H9 (cell line): Measurements from ENCODE around the gene CXXC1. TPM values are rescaled to one million over a fixed set of nuclear protein-coding genes. Genes with fewer than 3 reads are reported as not detected.

Experiments used
- DNase-seq: peaks from one replicate; pipeline ENCODE4 v3.0.0-alpha.2; 2017
- H2AFZ ChIP-seq: one replicate; pipeline ENCODE4 v1.6.1; 2013; ENCODE audit warnings: mild to moderate bottlenecking, low read length, control low read depth, moderate library complexity
- H2AK5ac ChIP-seq: 2 replicates; pipeline ENCODE4 v1.6.1; 2013; ENCODE audit warnings: low read length, control low read depth, mixed read lengths; ENCODE audit not compliant: insufficient read length
- H2BK120ac ChIP-seq: one replicate; pipeline ENCODE4 v1.6.1; 2013; ENCODE audit warnings: low read depth, mild to moderate bottlenecking, low read length, control low read depth, inconsistent platforms; ENCODE audit not compliant: poor library complexity, severe bottlenecking
- H2BK12ac ChIP-seq: 2 replicates; pipeline ENCODE4 v1.6.1; 2013; ENCODE audit warnings: low read length, control low read depth, mixed read lengths, low read depth; ENCODE audit not compliant: insufficient read length
- H2BK15ac ChIP-seq: 2 replicates; pipeline ENCODE4 v1.6.1; 2013; ENCODE audit warnings: low read depth, low read length, control low read depth
- H2BK20ac ChIP-seq: one replicate; pipeline ENCODE4 v1.6.1; 2013; ENCODE audit warnings: low read depth, mild to moderate bottlenecking, low read length, control low read depth, inconsistent platforms; ENCODE audit not compliant: poor library complexity, severe bottlenecking
- H2BK5ac ChIP-seq: 2 replicates; pipeline ENCODE4 v1.6.1; 2013; ENCODE audit warnings: low read length, control low read depth, mixed read lengths; ENCODE audit not compliant: insufficient read length
- H3K14ac ChIP-seq: 2 replicates; pipeline ENCODE4 v1.6.1; 2013; ENCODE audit warnings: low read length, control low read depth; ENCODE audit not compliant: insufficient read depth
- H3K18ac ChIP-seq: 2 replicates; pipeline ENCODE4 v1.6.1; 2013; ENCODE audit warnings: low read depth, mild to moderate bottlenecking, mixed read lengths, low read length, control low read depth; ENCODE audit not compliant: insufficient read length
- H3K23ac ChIP-seq: 2 replicates; pipeline ENCODE4 v1.6.1; 2013; ENCODE audit warnings: low read length, control low read depth, mixed read lengths, low read depth; ENCODE audit not compliant: insufficient read length
- H3K23me2 ChIP-seq: 2 replicates; pipeline ENCODE4 v1.6.1; 2013; ENCODE audit warnings: low read depth, mild to moderate bottlenecking, mixed read lengths, low read length, control low read depth; ENCODE audit not compliant: insufficient read length, poor library complexity, severe bottlenecking
- H3K27ac ChIP-seq: 2 replicates; pipeline ENCODE4 v1.5.1; 2013; ENCODE audit warnings: low read length, control low read depth, mixed read lengths, low read depth; ENCODE audit not compliant: insufficient read length
- H3K27me3 ChIP-seq: 2 replicates; pipeline ENCODE4 v1.6.1; 2013; ENCODE audit warnings: low read length, control low read depth, inconsistent platforms; ENCODE audit not compliant: insufficient read depth
- H3K4ac ChIP-seq: 2 replicates; pipeline ENCODE4 v1.6.1; 2013; ENCODE audit warnings: low read depth, mild to moderate bottlenecking, control low read depth, inconsistent platforms, low read length, moderate library complexity
- H3K4me1 ChIP-seq: 2 replicates; pipeline ENCODE4 v1.6.1; 2013; ENCODE audit warnings: low read length, control low read depth, inconsistent platforms; ENCODE audit not compliant: insufficient read depth
- H3K4me2 ChIP-seq: 2 replicates; pipeline ENCODE4 v1.6.1; 2013; ENCODE audit warnings: low read length, control low read depth, mixed read lengths; ENCODE audit not compliant: insufficient read length, insufficient read depth
- H3K56ac ChIP-seq: 2 replicates; pipeline ENCODE4 v1.6.1; 2013; ENCODE audit warnings: low read depth, mild to moderate bottlenecking, mixed read lengths, low read length, control low read depth; ENCODE audit not compliant: insufficient read length
- H3K79me1 ChIP-seq: 2 replicates; pipeline ENCODE4 v1.6.1; 2013; ENCODE audit warnings: low read depth, mild to moderate bottlenecking, moderate library complexity, low read length, control low read depth, inconsistent platforms; ENCODE audit not compliant: insufficient read depth, poor library complexity, severe bottlenecking
- H3K79me2 ChIP-seq: 2 replicates; pipeline ENCODE4 v1.6.1; 2013; ENCODE audit warnings: low read length, control low read depth, inconsistent platforms; ENCODE audit not compliant: insufficient read depth
- H3K9ac ChIP-seq: 2 replicates; pipeline ENCODE4 v1.6.1; 2013; ENCODE audit warnings: low read length, control low read depth, mixed read lengths; ENCODE audit not compliant: insufficient read length; ENCODE audit errors: extremely low read depth
- H3K9me3 ChIP-seq: one replicate; pipeline ENCODE4 v1.6.1; 2013; ENCODE audit warnings: low read depth, low read length, inconsistent platforms; ENCODE audit not compliant: control insufficient read depth
- H3T11ph ChIP-seq: one replicate; pipeline ENCODE4 v1.6.1; 2013; ENCODE audit warnings: mild to moderate bottlenecking, low read length, control low read depth, inconsistent platforms
- H4K20me1 ChIP-seq: one replicate; pipeline ENCODE4 v1.6.1; 2013; ENCODE audit not compliant: control insufficient read depth, insufficient read length, insufficient read depth
- H4K5ac ChIP-seq: 2 replicates; pipeline ENCODE4 v1.6.1; 2013; ENCODE audit warnings: low read depth, mild to moderate bottlenecking, mixed read lengths, low read length, control low read depth; ENCODE audit not compliant: insufficient read length
- H4K8ac ChIP-seq: replicated peaks from 2 replicates; pipeline ENCODE4 v1.6.1; 2013; ENCODE audit warnings: low read length, control low read depth, mixed read lengths, low read depth; ENCODE audit not compliant: insufficient read length
- H4K91ac ChIP-seq: 2 replicates; pipeline ENCODE4 v1.6.1; 2013; ENCODE audit warnings: low read depth, mild to moderate bottlenecking, moderate library complexity, mixed read lengths, low read length, control low read depth; ENCODE audit not compliant: insufficient read length
- H3K27ac Mint-ChIP-seq, 3 experiments: 2 replicates in 2 of 3; 3 replicates in 1 of 3; pipeline ENCODE4 v1.8.0; 2020 to 2021; ENCODE audit warnings: mixed read lengths in 3 of 3, mild to moderate bottlenecking in 1 of 3, moderate library complexity in 1 of 3
- H3K27me3 Mint-ChIP-seq: 2 replicates; pipeline ENCODE4 v1.8.0; 2021; ENCODE audit warnings: low read depth, mild to moderate bottlenecking, moderate library complexity, mixed read lengths
- H3K36me3 Mint-ChIP-seq, 3 experiments: 2 replicates in 2 of 3; 3 replicates in 1 of 3; pipeline ENCODE4 v1.8.0; 2020 to 2021; ENCODE audit warnings: low read depth in 3 of 3, mixed read lengths in 3 of 3; ENCODE audit not compliant: insufficient read depth in 1 of 3
- H3K4me1 Mint-ChIP-seq, 2 experiments: 2 replicates each; pipeline ENCODE4 v1.8.0; 2020; ENCODE audit warnings: mixed read lengths in 2 of 2
- H3K4me3 Mint-ChIP-seq, 2 experiments: 2 replicates in 1 of 2; 3 replicates in 1 of 2; pipeline ENCODE4 v1.8.0; 2020 to 2021; ENCODE audit warnings: mild to moderate bottlenecking in 2 of 2, mixed read lengths in 2 of 2, moderate library complexity in 1 of 2
- H3K9me3 Mint-ChIP-seq, 2 experiments: 2 replicates in 1 of 2; 3 replicates in 1 of 2; pipeline ENCODE4 v1.8.0; 2020; ENCODE audit warnings: mild to moderate bottlenecking in 2 of 2, mixed read lengths in 2 of 2, moderate library complexity in 1 of 2
- WGBS: extraction: QIAGEN DNeasy Blood & Tissue Kit; methylation state at CpG from one replicate; pipeline ENCODE4 v1.1.7; 2013; ENCODE audit warnings: missing lambda C conversion rate, low lambda C conversion rate, mixed read lengths; ENCODE audit not compliant: insufficient read length; ENCODE audit errors: extremely low coverage; 5-methylcytosine and 5-hydroxymethylcytosine counted together
- total RNA-seq: library from RNA; stranded (reverse); gene quantifications from 2 replicates; pipeline ENCODE4 v1.2.1, GENCODE V29; 2021
- TF ChIP-seq, protein P1 (sequence below): fragments of 200-600 bp; sonication (generic); conservative IDR thresholded peaks from 3 replicates; pipeline ENCODE4 v1.8.0; 2021; ENCODE audit warnings: antibody characterized with exemption, mild to moderate bottlenecking

The CXXC1 gene
- total RNA-seq, 1 experiment from 2014 or later: 95.9 TPM

DNA sequence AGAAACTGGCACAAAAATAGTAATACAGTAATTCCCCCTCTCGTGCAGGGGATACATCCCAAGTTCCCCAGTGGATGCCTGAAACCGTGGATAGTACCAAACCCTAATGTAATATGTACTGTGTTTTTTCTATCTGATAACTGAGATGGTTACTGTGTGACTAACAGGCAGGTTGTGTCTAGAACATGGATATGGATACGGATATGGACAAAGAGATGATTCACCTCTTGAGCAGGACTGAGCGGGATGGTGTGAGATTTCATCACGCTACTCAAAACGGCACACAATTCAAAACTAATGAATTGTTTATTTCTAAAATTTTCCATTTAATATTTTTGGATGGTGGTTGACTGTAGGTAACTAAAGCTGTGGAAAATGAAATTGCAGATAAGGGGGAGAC is 9.6 kb downstream of the CXXC1 start:
- no peak overlapping the region for H2BK15ac ChIP-seq
- H2AK5ac ChIP-seq: no peak overlapping the region
- no peak overlapping the region for H3T11ph ChIP-seq
- no peaks in the 10 kb centered on the region for H3K27me3 ChIP-seq
- H2BK20ac ChIP-seq: no peak overlapping the region
- no peaks in the 10 kb centered on the region for H3K4me1 ChIP-seq
- H2BK120ac ChIP-seq: no peak overlapping the region
- Mint-ChIP-seq H3K27me3 (no peaks in the 10 kb centered on the region; the same call in 1 of the 2 replicates), H3K36me3 (peaks cover 37 to 64% (median 59%) of the 10 kb centered on the region in 3 experiments; a peak in 6 of 7 replicates), H3K9me3 (no peaks in the 10 kb centered on the region; a peak in 1 of 5 replicates), H3K4me1 (peaks cover 9 to 13% of the 10 kb centered on the region in 2 experiments), H3K27ac (no peak overlapping the region), H3K4me3 (no peak overlapping the region)
- DNase-seq: no peak
- H3K79me1 ChIP-seq: no peaks in the 10 kb centered on the region
- H3K4ac ChIP-seq: no peak overlapping the region
- no peaks in the 10 kb centered on the region for H4K20me1 ChIP-seq
- no peak overlapping the region for H4K91ac ChIP-seq
- no peak overlapping the region for H4K5ac ChIP-seq
- H3K23me2 ChIP-seq: peaks cover 5% of the 10 kb centered on the region
- H3K9ac ChIP-seq: no peak overlapping the region
- no peak overlapping the region for H3K23ac ChIP-seq
- no peak overlapping the region for H3K56ac ChIP-seq
- no peak overlapping the region for H2AFZ ChIP-seq
- no peak overlapping the region for H4K8ac ChIP-seq
- no peak overlapping the region for H2BK5ac ChIP-seq
- H3K4me2 ChIP-seq: no peak overlapping the region
- H3K79me2 ChIP-seq: no peaks in the 10 kb centered on the region; the same call in 1 of the 2 replicates
- TF ChIP-seq, protein P1, sequence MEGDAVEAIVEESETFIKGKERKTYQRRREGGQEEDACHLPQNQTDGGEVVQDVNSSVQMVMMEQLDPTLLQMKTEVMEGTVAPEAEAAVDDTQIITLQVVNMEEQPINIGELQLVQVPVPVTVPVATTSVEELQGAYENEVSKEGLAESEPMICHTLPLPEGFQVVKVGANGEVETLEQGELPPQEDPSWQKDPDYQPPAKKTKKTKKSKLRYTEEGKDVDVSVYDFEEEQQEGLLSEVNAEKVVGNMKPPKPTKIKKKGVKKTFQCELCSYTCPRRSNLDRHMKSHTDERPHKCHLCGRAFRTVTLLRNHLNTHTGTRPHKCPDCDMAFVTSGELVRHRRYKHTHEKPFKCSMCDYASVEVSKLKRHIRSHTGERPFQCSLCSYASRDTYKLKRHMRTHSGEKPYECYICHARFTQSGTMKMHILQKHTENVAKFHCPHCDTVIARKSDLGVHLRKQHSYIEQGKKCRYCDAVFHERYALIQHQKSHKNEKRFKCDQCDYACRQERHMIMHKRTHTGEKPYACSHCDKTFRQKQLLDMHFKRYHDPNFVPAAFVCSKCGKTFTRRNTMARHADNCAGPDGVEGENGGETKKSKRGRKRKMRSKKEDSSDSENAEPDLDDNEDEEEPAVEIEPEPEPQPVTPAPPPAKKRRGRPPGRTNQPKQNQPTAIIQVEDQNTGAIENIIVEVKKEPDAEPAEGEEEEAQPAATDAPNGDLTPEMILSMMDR: no peak
- no peak overlapping the region for H2BK12ac ChIP-seq
- H3K27ac ChIP-seq: no peak overlapping the region
- H3K18ac ChIP-seq: no peak overlapping the region
- no CpG with 5 or more reads among the region's 6 CpGs for WGBS
- H3K9me3 ChIP-seq: no peaks in the 10 kb centered on the region
- H3K14ac ChIP-seq: no peak overlapping the region
